ENCODE measurements around the gene CCDC146.
"Not testable (repeated sequence)": the region's sequence is repeated elsewhere in the genome, so short reads cannot be mapped to it uniquely, and the experiment has no call there.

Gene CCDC146

DNA sequence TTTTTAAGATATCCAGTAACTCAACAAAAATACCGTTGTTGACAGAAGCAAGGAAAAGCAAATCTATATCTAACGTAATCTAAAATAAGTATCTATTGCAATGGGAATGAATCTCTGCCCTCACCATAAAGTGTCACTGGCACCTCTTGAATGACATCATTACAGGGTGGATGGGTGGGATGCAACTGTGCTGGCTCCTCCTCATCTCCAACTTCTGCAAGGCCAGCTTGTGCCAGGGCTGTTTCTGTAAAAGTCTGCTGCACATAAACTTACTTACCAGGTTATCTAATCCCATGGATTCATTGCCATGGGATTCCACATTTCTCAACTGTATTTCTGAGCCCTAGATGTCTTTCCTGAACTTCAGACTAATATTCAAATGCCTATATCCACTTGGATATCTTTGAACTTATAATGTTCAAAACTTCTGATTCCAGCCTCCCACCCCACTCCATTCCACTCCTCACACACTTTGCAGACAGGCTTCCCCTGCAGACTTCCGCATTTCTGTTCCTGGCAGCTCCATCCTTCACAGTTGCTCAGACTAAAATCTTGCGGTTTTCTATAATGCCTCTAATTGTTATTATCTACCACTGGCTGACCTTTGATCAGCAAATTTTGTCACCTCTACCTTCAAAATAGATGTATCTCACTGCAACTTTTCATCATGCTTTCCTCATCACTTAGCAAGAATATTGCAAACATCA is 66.5 kb downstream of the CCDC146 start:
- no peak overlapping the region for H3K4me3 ChIP-seq (ENCODE audit: low read length)
- H3K4me1 ChIP-seq (ENCODE audit: control insufficient read depth, insufficient read depth, low read length), result peaks cover 8% of the 10 kb centered on the region
- no peaks in the 10 kb centered on the region for H3K36me3 ChIP-seq (ENCODE audit: control insufficient read depth, insufficient read depth, low read length)
- H3K27ac ChIP-seq (ENCODE audit: low read depth, low read length), result no peak overlapping the region
- H3K9ac ChIP-seq (ENCODE audit: low read length), result no peak overlapping the region
- no peaks in the 10 kb centered on the region for H3K27me3 ChIP-seq (ENCODE audit: control insufficient read depth, insufficient read depth, low read length)

- peak overlapping the region; percentile 60 for H3K4me3 ChIP-seq (ENCODE audit: low read length)
- no peak overlapping the region for H3K9ac ChIP-seq (ENCODE audit: low read length)
- no peaks in the 10 kb centered on the region for H3K36me3 ChIP-seq (ENCODE audit: control insufficient read depth, insufficient read depth, low read length)
- peak overlapping the region; percentile 17 for H3K27ac ChIP-seq (ENCODE audit: low read depth, low read length)
- H3K27me3 ChIP-seq (ENCODE audit: control insufficient read depth, insufficient read depth, low read length), result no peaks in the 10 kb centered on the region
- no peaks in the 10 kb centered on the region for H3K4me1 ChIP-seq (ENCODE audit: control insufficient read depth, insufficient read depth, low read length)
Measured at GRCh38 chr7:77197141-77197540, 74.7 kb downstream of the CCDC146 start.

- Histone ChIP-seq H3K4me1 (ENCODE audit: control insufficient read depth, insufficient read depth, low read length) (no peaks in the 10 kb centered on the region), H3K9ac (ENCODE audit: low read length) (peak within 1 kb of the TSS; percentile 25), H3K27me3 (ENCODE audit: control insufficient read depth, insufficient read depth, low read length) (no peaks in the 10 kb centered on the region), H3K4me3 (ENCODE audit: low read length) (peak within 1 kb of the TSS; percentile 60), H3K36me3 (ENCODE audit: control insufficient read depth, insufficient read depth, low read length) (no peaks in the 10 kb centered on the region), H3K27ac (ENCODE audit: low read depth, low read length) (peak within 1 kb of the TSS; percentile 76)
Measured at GRCh38 chr7:77199013-77199966, 76.9 kb downstream of the CCDC146 start, which contains the start of gene FGL2. FGL2 (minus strand) TSS chr7:77199819; CDS start chr7:77199793, 26 bp downstream.

- H3K27me3 ChIP-seq (ENCODE audit: control insufficient read depth, insufficient read depth, low read length), result no peaks in the 10 kb centered on the region
- no peaks in the 10 kb centered on the region for H3K4me1 ChIP-seq (ENCODE audit: control insufficient read depth, insufficient read depth, low read length)
- H3K4me3 ChIP-seq (ENCODE audit: low read length), result no peak overlapping the region
- peak overlapping the region; percentile 76 for H3K27ac ChIP-seq (ENCODE audit: low read depth, low read length)
- no peaks in the 10 kb centered on the region for H3K36me3 ChIP-seq (ENCODE audit: control insufficient read depth, insufficient read depth, low read length)
- no peak overlapping the region for H3K9ac ChIP-seq (ENCODE audit: low read length)
Measured at GRCh38 chr7:77200542-77200941, 78.1 kb downstream of the CCDC146 start.

DNA sequence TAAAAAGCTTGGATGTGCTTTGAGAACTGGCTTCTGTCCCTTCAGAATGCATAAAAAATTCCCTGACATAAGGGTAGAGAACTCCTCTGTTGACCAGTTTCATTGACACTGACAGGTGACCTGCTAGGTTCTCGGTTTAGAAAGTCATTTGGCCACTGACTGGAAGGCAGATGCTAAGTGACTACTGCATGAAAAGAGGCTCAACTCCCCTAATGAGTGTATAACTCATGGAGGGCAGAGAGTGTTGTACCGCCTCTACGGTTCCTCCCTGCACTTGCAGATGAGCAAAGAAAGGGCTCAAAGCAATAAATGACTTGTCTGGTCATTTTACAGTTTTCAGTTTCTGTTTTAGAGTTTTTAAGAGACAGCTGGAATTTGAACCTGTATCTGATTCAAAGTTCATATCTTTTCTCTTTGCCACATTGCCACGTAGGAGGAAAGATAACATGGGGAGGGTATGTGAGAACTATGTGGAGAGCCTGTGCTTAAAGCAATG is 80.1 kb downstream of the CCDC146 start:
- Histone ChIP-seq H3K9ac (ENCODE audit: low read length) (no peak overlapping the region), H3K4me1 (ENCODE audit: control insufficient read depth, insufficient read depth, low read length) (no peaks in the 10 kb centered on the region), H3K27me3 (ENCODE audit: control insufficient read depth, insufficient read depth, low read length) (no peaks in the 10 kb centered on the region), H3K4me3 (ENCODE audit: low read length) (no peak overlapping the region), H3K27ac (ENCODE audit: low read depth, low read length) (no peak overlapping the region), H3K36me3 (ENCODE audit: control insufficient read depth, insufficient read depth, low read length) (no peaks in the 10 kb centered on the region)

GRCh38 chr7:77205706-77206105 is 83.3 kb downstream of the CCDC146 start:
- Histone ChIP-seq H3K4me1 (ENCODE audit: control insufficient read depth, insufficient read depth, low read length) (no peaks in the 10 kb centered on the region), H3K27ac (ENCODE audit: low read depth, low read length) (no peak overlapping the region), H3K9ac (ENCODE audit: low read length) (no peak overlapping the region), H3K27me3 (ENCODE audit: control insufficient read depth, insufficient read depth, low read length) (no peaks in the 10 kb centered on the region), H3K36me3 (ENCODE audit: control insufficient read depth, insufficient read depth, low read length) (no peaks in the 10 kb centered on the region), H3K4me3 (ENCODE audit: low read length) (no peak overlapping the region)

DNA sequence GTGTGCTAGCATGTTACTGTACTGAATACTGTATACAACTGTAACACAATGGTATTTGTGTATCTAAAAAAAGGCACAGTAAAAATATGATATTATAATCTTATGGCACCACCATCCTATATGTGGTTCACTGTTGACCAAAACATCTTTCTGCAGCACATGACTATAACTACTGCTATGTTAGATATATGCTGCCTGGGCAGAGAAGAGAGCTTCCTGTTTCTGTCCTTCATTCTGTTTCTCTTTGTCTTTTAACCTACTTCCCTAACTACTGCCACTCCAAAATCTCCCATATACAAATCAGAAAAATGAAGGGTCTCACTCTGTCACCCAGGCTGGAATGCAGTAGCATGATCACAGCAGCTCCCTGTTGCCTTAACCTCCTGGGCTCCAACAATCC is 86.0 kb downstream of the CCDC146 start:
- H3K9ac ChIP-seq (ENCODE audit: low read length), result no peak overlapping the region
- no peaks in the 10 kb centered on the region for H3K36me3 ChIP-seq (ENCODE audit: control insufficient read depth, insufficient read depth, low read length)
- no peaks in the 10 kb centered on the region for H3K4me1 ChIP-seq (ENCODE audit: control insufficient read depth, insufficient read depth, low read length)
- H3K27ac ChIP-seq (ENCODE audit: low read depth, low read length), result no peak overlapping the region
- no peak overlapping the region for H3K4me3 ChIP-seq (ENCODE audit: low read length)
- H3K27me3 ChIP-seq (ENCODE audit: control insufficient read depth, insufficient read depth, low read length), result no peaks in the 10 kb centered on the region

- Histone ChIP-seq H3K4me1 (ENCODE audit: control insufficient read depth, insufficient read depth, low read length) (no peaks in the 10 kb centered on the region), H3K36me3 (ENCODE audit: control insufficient read depth, insufficient read depth, low read length) (no peaks in the 10 kb centered on the region), H3K27ac (ENCODE audit: low read depth, low read length) (no peak overlapping the region), H3K27me3 (ENCODE audit: control insufficient read depth, insufficient read depth, low read length) (no peaks in the 10 kb centered on the region), H3K4me3 (ENCODE audit: low read length) (no peak overlapping the region), H3K9ac (ENCODE audit: low read length) (no peak overlapping the region)
Measured at GRCh38 chr7:77209479-77210139, 87.2 kb downstream of the CCDC146 start.

- Histone ChIP-seq H3K4me1 (ENCODE audit: control insufficient read depth, insufficient read depth, low read length) (no peaks in the 10 kb centered on the region), H3K36me3 (ENCODE audit: control insufficient read depth, insufficient read depth, low read length) (no peaks in the 10 kb centered on the region), H3K27me3 (ENCODE audit: control insufficient read depth, insufficient read depth, low read length) (no peaks in the 10 kb centered on the region), H3K9ac (ENCODE audit: low read length) (no peak overlapping the region), H3K4me3 (ENCODE audit: low read length) (no peak overlapping the region), H3K27ac (ENCODE audit: low read depth, low read length) (no peak overlapping the region)
Measured at GRCh38 chr7:77216181-77216845, 93.9 kb downstream of the CCDC146 start.

DNA sequence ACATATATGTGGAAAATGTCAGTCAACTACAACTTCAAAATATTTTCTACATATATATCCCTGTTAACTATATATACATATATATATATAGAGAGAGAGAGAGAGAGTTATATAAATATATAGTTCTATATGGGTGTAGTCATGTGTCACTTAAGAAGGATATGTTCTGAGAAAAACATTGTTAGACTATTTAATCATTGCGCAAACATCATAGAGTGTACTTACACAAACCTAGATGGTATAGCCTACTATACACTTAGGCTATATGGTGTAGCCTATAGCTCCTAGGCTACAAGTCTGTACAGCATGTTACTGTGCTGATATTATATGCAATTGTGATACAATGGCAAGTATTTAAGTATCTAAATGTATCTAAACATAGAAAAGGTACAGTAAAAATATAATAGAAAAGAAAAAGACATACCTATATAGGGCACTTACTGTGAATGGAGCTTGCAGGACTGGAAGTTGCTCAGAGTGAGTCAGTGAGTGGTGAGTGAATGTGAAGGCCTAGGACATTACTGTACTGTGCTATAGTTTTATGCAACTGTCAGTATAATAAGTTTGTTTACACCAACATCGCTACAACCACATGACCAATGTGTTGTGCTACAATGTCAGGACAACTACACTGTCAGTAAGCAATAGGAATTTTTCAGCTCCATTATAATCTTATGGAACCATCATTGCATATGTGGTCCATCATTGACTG is 95.2 kb downstream of the CCDC146 start:
- H3K27me3 ChIP-seq (ENCODE audit: control insufficient read depth, insufficient read depth, low read length), result no peaks in the 10 kb centered on the region
- H3K4me1 ChIP-seq (ENCODE audit: control insufficient read depth, insufficient read depth, low read length), result no peaks in the 10 kb centered on the region
- H3K36me3 ChIP-seq (ENCODE audit: control insufficient read depth, insufficient read depth, low read length), result no peaks in the 10 kb centered on the region
- H3K9ac ChIP-seq (ENCODE audit: low read length), result no peak overlapping the region
- no peak overlapping the region for H3K4me3 ChIP-seq (ENCODE audit: low read length)
- H3K27ac ChIP-seq (ENCODE audit: low read depth, low read length), result no peak overlapping the region

- H3K9ac ChIP-seq (ENCODE audit: low read length); H3K36me3 ChIP-seq (ENCODE audit: control insufficient read depth, insufficient read depth, low read length); H3K4me3 ChIP-seq (ENCODE audit: low read length); H3K27ac ChIP-seq (ENCODE audit: low read depth, low read length); H3K4me1 ChIP-seq (ENCODE audit: control insufficient read depth, insufficient read depth, low read length); H3K27me3 ChIP-seq (ENCODE audit: control insufficient read depth, insufficient read depth, low read length): not testable (repeated sequence)
Measured at GRCh38 chr7:77219701-77220331, 97.4 kb downstream of the CCDC146 start.
